WERI-Rb-1 (cell line): ENCODE results near the gene MAP2K4.

Experiments
- DNase-seq: peaks from one replicate; pipeline ENCODE4 v3.0.0-alpha.2; 2020
- H3K27ac ChIP-seq: fragments of 250-450 bp; sonication (Bioruptor Pico); 2 replicates; pipeline ENCODE4 v1.5.1; 2020; ENCODE audit warnings: mild to moderate bottlenecking, moderate library complexity
- H3K27me3 ChIP-seq: fragments of 250-450 bp; sonication (Bioruptor Pico); 2 replicates; pipeline ENCODE4 v1.5.1; 2021; ENCODE audit warnings: mild to moderate bottlenecking, low read depth, moderate library complexity; ENCODE audit not compliant: insufficient read depth, severe bottlenecking
- H3K36me3 ChIP-seq: fragments of 250-450 bp; sonication (Bioruptor Pico); 2 replicates; pipeline ENCODE4 v1.5.1; 2020; ENCODE audit warnings: mild to moderate bottlenecking, moderate library complexity
- H3K4me3 ChIP-seq: 2 replicates; pipeline ENCODE4 v1.5.1; 2011; ENCODE audit warnings: low read depth, mild to moderate bottlenecking, control low read depth, low read length
- H3K9me3 ChIP-seq: fragments of 250-450 bp; sonication (Bioruptor Pico); 2 replicates; pipeline ENCODE4 v1.5.1; 2021; ENCODE audit warnings: mild to moderate bottlenecking, moderate library complexity; ENCODE audit not compliant: severe bottlenecking
- CTCF ChIP-seq: IDR thresholded peaks from 2 replicates; pipeline ENCODE4 v1.5.1; 2011; ENCODE audit warnings: low read depth, mild to moderate bottlenecking, control low read depth, inconsistent platforms, low read length

MAP2K4 gene

GRCh38 chr17:12127177-12127576 is 106.5 kb downstream of the MAP2K4 start:
- Histone ChIP-seq H3K27ac (no peak overlapping the region), H3K9me3 (no peaks in the 10 kb centered on the region), H3K4me3 (no peak overlapping the region), H3K27me3 (no peaks in the 10 kb centered on the region), H3K36me3 (peaks cover 47% of the 10 kb centered on the region)
- no peak for DNase-seq
- no peak for TF ChIP-seq CTCF

- no peaks in the 10 kb centered on the region for H3K27me3 ChIP-seq
- DNase-seq: no peak
- no peaks in the 10 kb centered on the region for H3K9me3 ChIP-seq
- H3K27ac ChIP-seq: no peak overlapping the region
- H3K36me3 ChIP-seq: peaks cover 48% of the 10 kb centered on the region
- H3K4me3 ChIP-seq: no peak overlapping the region
- TF ChIP-seq CTCF: no peak
Observed at GRCh38 chr17:12127667-12128066, 107.0 kb downstream of the MAP2K4 start.

- DNase-seq: no peak
- H3K4me3 ChIP-seq: no peak overlapping the region
- no peak for TF ChIP-seq CTCF
- no peak overlapping the region for H3K27ac ChIP-seq
- peaks cover 48% of the 10 kb centered on the region for H3K36me3 ChIP-seq
- no peaks in the 10 kb centered on the region for H3K27me3 ChIP-seq
- no peaks in the 10 kb centered on the region for H3K9me3 ChIP-seq
Observed at GRCh38 chr17:12128946-12129345, 108.3 kb downstream of the MAP2K4 start.

- no peaks in the 10 kb centered on the region for H3K9me3 ChIP-seq
- peaks cover 30% of the 10 kb centered on the region for H3K36me3 ChIP-seq
- no peak for DNase-seq
Observed at GRCh38 chr17:12133183-12133582, 112.5 kb downstream of the MAP2K4 start.

GRCh38 chr17:12134101-12134500 is 113.4 kb downstream of the MAP2K4 start:
- no peak overlapping the region for H3K27ac ChIP-seq
- no peaks in the 10 kb centered on the region for H3K27me3 ChIP-seq
- H3K4me3 ChIP-seq: no peak overlapping the region
- no peak for TF ChIP-seq CTCF
- peaks cover 26% of the 10 kb centered on the region for H3K36me3 ChIP-seq
- DNase-seq: no peak
- H3K9me3 ChIP-seq: no peaks in the 10 kb centered on the region

More at GRCh38 chr17:12133183-12133582, 112.5 kb downstream of the MAP2K4 start:
- TF ChIP-seq CTCF: no peak
- Histone ChIP-seq H3K27me3 (no peaks in the 10 kb centered on the region), H3K4me3 (no peak overlapping the region), H3K27ac (no peak overlapping the region)

GRCh38 chr17:12134587-12134986 is 113.9 kb downstream of the MAP2K4 start:
- no peak for TF ChIP-seq CTCF
- DNase-seq: no peak
- Histone ChIP-seq H3K27me3 (no peaks in the 10 kb centered on the region), H3K27ac (no peak overlapping the region), H3K9me3 (no peaks in the 10 kb centered on the region), H3K4me3 (no peak overlapping the region), H3K36me3 (peaks cover 21% of the 10 kb centered on the region)
